HCT116 (cell line): Measurements from ENCODE around the gene CDYL2. TPM values are rescaled to one million over a fixed set of nuclear protein-coding genes. Genes with fewer than 3 reads are reported as not detected.

Source experiments
- ATAC-seq: fragments of 200-7000 bp; cut with Tn5 transposase; 2 replicates; pipeline ENCODE4 v1.9.1; 2020; ENCODE audit warnings: mild to moderate bottlenecking, moderate library complexity
- BruUV-seq: library from RNA; stranded (reverse); fragments of 400-500 nt; replicated peaks from 2 replicates; lab custom pipeline; 2021; lab: Mats Ljungman, UMichigan
- CTCF ChIA-PET: fragments of 300-600 bp; sonication (Branson Sonifier 250); formaldehyde crosslinking; loops from one replicate; lab custom pipeline; 2021; ENCODE audit warnings: antibody characterized with exemption; lab: Charles Lee
- POLR2A ChIA-PET: fragments of 300-600, 350-600 bp; sonication (Branson Sonifier 250); formaldehyde crosslinking; loops from one replicate; lab custom pipeline; 2021; ENCODE audit warnings: antibody characterized with exemption; lab: Charles Lee
- RAD21 ChIA-PET, 2 experiments: fragments of 300-600 bp; sonication (Branson Sonifier 250); formaldehyde crosslinking; loops; one replicate each; lab custom pipeline; 2023; ENCODE audit warnings: low total read pairs in 2 of 2; ENCODE audit not compliant: uncharacterized antibody in 2 of 2, unreplicated experiment in 2 of 2, low non-redundant PET in 1 of 2; lab: Charles Lee
- DNase-seq: peaks from one replicate; pipeline ENCODE4 v3.0.0-alpha.2; 2010; ENCODE audit warnings: low read depth, low spot score
- H2AFZ ChIP-seq: fragments of 200-600 bp; shearing (Covaris generic), sonication (generic); 2 replicates; pipeline ENCODE4 v1.6.1; 2017; ENCODE audit warnings: low read depth, mixed run types, mixed read lengths, antibody characterized with exemption, low read length; ENCODE audit not compliant: poor library complexity, severe bottlenecking
- H3K27ac ChIP-seq: 2 replicates; pipeline ENCODE4 v1.5.1; 2012; ENCODE audit warnings: low read depth, low read length
- H3K27me3 ChIP-seq: fragments of 200-600 bp; sonication (generic); 2 replicates; pipeline ENCODE4 v1.6.1; 2016; ENCODE audit warnings: mixed run types, low read length, mixed read lengths; ENCODE audit not compliant: insufficient read depth
- H3K36me3 ChIP-seq, 2 experiments: fragments of 200-500 bp in 1 of 2; fragments of 200-600 bp in 1 of 2; sonication (Bioruptor generic) in 1 of 2; sonication (generic) in 1 of 2; 2 replicates each; pipeline versions ENCODE4 v1.5.1 to v1.6.1; 2014 to 2016; ENCODE audit warnings: low read length in 2 of 2, inconsistent platforms in 1 of 2, mixed read lengths in 1 of 2, mixed run types in 1 of 2; ENCODE audit not compliant: insufficient read depth in 2 of 2, control insufficient read depth in 1 of 2
- H3K4me1 ChIP-seq, 2 experiments: fragments of 200-600 bp in 1 of 2; sonication (generic) in 1 of 2; 2 replicates each; pipeline versions ENCODE4 v1.5.1 to v1.6.1; 2012 to 2017; ENCODE audit warnings: low read length in 2 of 2, inconsistent platforms in 1 of 2, mild to moderate bottlenecking in 1 of 2, mixed read lengths in 1 of 2, mixed run types in 1 of 2, moderate library complexity in 1 of 2; ENCODE audit not compliant: insufficient read depth in 2 of 2, control insufficient read depth in 1 of 2
- H3K4me2 ChIP-seq: fragments of 200-600 bp; sonication (generic); 2 replicates; pipeline ENCODE4 v1.6.1; 2017; ENCODE audit warnings: mixed run types, low read length, mixed read lengths
- H3K4me3 ChIP-seq, 2 experiments: fragments of 200-600 bp in 1 of 2; sonication (generic) in 1 of 2; replicated peaks in 1 of 2; 2 replicates each; pipeline ENCODE4 v1.5.1; 2011 to 2016; ENCODE audit warnings: low read length in 2 of 2, control low read depth in 1 of 2, low read depth in 1 of 2, mild to moderate bottlenecking in 1 of 2, mixed read lengths in 1 of 2, mixed run types in 1 of 2
- H3K79me2 ChIP-seq: fragments of 200-600 bp; sonication (generic); 2 replicates; pipeline ENCODE4 v1.6.1; 2017; ENCODE audit warnings: mild to moderate bottlenecking, mixed run types, low read length, moderate library complexity, mixed read lengths; ENCODE audit not compliant: insufficient read depth
- H3K9ac ChIP-seq: fragments of 200-600 bp; sonication (generic); 2 replicates; pipeline ENCODE4 v1.6.1; 2016; ENCODE audit warnings: low read length, mixed read lengths
- H3K9me2 ChIP-seq: fragments of 200-600 bp; sonication (generic), shearing (Covaris generic); 2 replicates; pipeline ENCODE4 v1.6.1; 2017; ENCODE audit warnings: mixed run types, mild to moderate bottlenecking, moderate library complexity; ENCODE audit not compliant: insufficient read depth
- H3K9me3 ChIP-seq, 2 experiments: fragments of 200-500 bp in 1 of 2; fragments of 200-600 bp in 1 of 2; sonication (Bioruptor generic) in 1 of 2; sonication (generic) in 1 of 2; 2 replicates each; pipeline ENCODE4 v1.6.1; 2014 to 2017; ENCODE audit warnings: low read length in 2 of 2, mixed read lengths in 2 of 2, inconsistent platforms in 1 of 2, low read depth in 1 of 2, mild to moderate bottlenecking in 1 of 2, mixed run types in 1 of 2, moderate library complexity in 1 of 2; ENCODE audit not compliant: control insufficient read depth in 1 of 2, insufficient read depth in 1 of 2
- H4K20me1 ChIP-seq: fragments of 200-600 bp; sonication (generic), shearing (Covaris generic); 2 replicates; pipeline ENCODE4 v1.6.1; 2017; ENCODE audit warnings: mixed run types, mild to moderate bottlenecking, moderate library complexity; ENCODE audit not compliant: insufficient read depth
- CEBPB ChIP-seq: IDR thresholded peaks from 2 replicates; pipeline ENCODE4 v1.6.1; 2012; ENCODE audit warnings: low read depth
- EZH2 ChIP-seq: fragments of 200-600 bp; sonication (generic); IDR thresholded peaks from 2 replicates; pipeline ENCODE4 v1.6.1; 2017; ENCODE audit warnings: antibody characterized with exemption, mixed run types
- EZH2phosphoT487 ChIP-seq: fragments of 200-600 bp; IDR thresholded peaks from 2 replicates; pipeline ENCODE4 v1.6.1; 2018; ENCODE audit warnings: antibody characterized with exemption, borderline replicate concordance
- JUND ChIP-seq: IDR thresholded peaks from 2 replicates; pipeline ENCODE4 v1.6.1; 2012
- RAD21 ChIP-seq: IDR thresholded peaks from 2 replicates; pipeline ENCODE4 v1.6.1; 2012; ENCODE audit warnings: low read depth, mild to moderate bottlenecking
- REST ChIP-seq: IDR thresholded peaks from 2 replicates; pipeline ENCODE4 v1.6.1; 2012; ENCODE audit warnings: low read depth
- SIN3A ChIP-seq: IDR thresholded peaks from 2 replicates; pipeline ENCODE4 v1.6.1; 2012; ENCODE audit warnings: low read depth
- YY1 ChIP-seq: IDR thresholded peaks from 2 replicates; pipeline ENCODE4 v1.6.1; 2011; ENCODE audit warnings: low read length, low read depth, moderate library complexity, mild to moderate bottlenecking; ENCODE audit not compliant: insufficient replicate concordance; ENCODE audit errors: extremely low read depth
- ZFX ChIP-seq: fragments of 450-650 bp; IDR thresholded peaks from 2 replicates; pipeline ENCODE4 v1.6.1; 2017
- ZNF274 ChIP-seq: fragments of 200-500 bp; sonication (Bioruptor generic); IDR thresholded peaks from 2 replicates; pipeline ENCODE4 v1.6.1; 2014; ENCODE audit warnings: mild to moderate bottlenecking, low read depth, low read length, inconsistent platforms
- intact Hi-C: fragments of 100-400 bp; cut with micrococcal nuclease; formaldehyde crosslinking; loops from 2 replicates; pipeline ENCODE4 v1.10.0; 2022
- total RNA-seq: library from RNA; stranded (reverse); gene quantifications from one replicate; pipeline ENCODE4 v1.2.1, GENCODE V29; 2021; ENCODE audit not compliant: unreplicated experiment
- TF ChIP-seq, protein P1 (sequence below): IDR thresholded peaks from 2 replicates; pipeline ENCODE4 v1.6.1; 2012

CDYL2 gene
- total RNA-seq, 1 experiment from 2014 or later = 0.10 TPM

GRCh38 chr16:80684136-80684765 lies 120.1 kb downstream of the CDYL2 start:
- no TSS peak for BruUV-seq
- H3K4me2 ChIP-seq = no peak overlapping the region
- no peaks in the 10 kb centered on the region for H3K36me3 ChIP-seq
- RAD21 ChIA-PET = no interaction called here
- POLR2A ChIA-PET = no interaction called here
- no peak for ATAC-seq
- H3K9ac ChIP-seq = no peak overlapping the region
- H3K9me3 ChIP-seq = peaks cover 0 to 3% of the 10 kb centered on the region in 2 experiments; a peak in 2 of 4 replicates
- H4K20me1 ChIP-seq = no peaks in the 10 kb centered on the region
- no peaks in the 10 kb centered on the region for H3K9me2 ChIP-seq
- no peak for DNase-seq
- H3K4me3 ChIP-seq = no peak overlapping the region
- intact Hi-C loops = no loop called here
- H3K27me3 ChIP-seq = no peaks in the 10 kb centered on the region
- H3K4me1 ChIP-seq = no peaks in the 10 kb centered on the region
- TF ChIP-seq CEBPB = no peak
- no peak for TF ChIP-seq YY1
- TF ChIP-seq RAD21 = no peak
- no peak for TF ChIP-seq REST
- TF ChIP-seq, protein P1, sequence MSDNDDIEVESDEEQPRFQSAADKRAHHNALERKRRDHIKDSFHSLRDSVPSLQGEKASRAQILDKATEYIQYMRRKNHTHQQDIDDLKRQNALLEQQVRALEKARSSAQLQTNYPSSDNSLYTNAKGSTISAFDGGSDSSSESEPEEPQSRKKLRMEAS = no peak
- no peak for TF ChIP-seq JUND
- TF ChIP-seq ZNF274 = no peak
- TF ChIP-seq ZFX = no peak
- TF ChIP-seq EZH2 = no peak
- no peak for TF ChIP-seq SIN3A
- no peak for TF ChIP-seq EZH2phosphoT487
- H3K27ac ChIP-seq = no peak overlapping the region
- CTCF ChIA-PET = no interaction called here
- H2AFZ ChIP-seq = no peak overlapping the region
- no peaks in the 10 kb centered on the region for H3K79me2 ChIP-seq
